ENCODE results near the gene NPRL2. TPM values are rescaled to one million over a fixed set of nuclear protein-coding genes. Genes with fewer than 3 reads are reported as not detected.
A peak's percentile ranks its signal among the peaks of the same experiment; 100 is the strongest.

NPRL2 gene
- total and polyA plus RNA-seq, 2 of the 13 experiments (the other 11 are each of a cell fraction or from before 2014, with no cell fraction given), result 30.6 to 51.4 TPM

DNA sequence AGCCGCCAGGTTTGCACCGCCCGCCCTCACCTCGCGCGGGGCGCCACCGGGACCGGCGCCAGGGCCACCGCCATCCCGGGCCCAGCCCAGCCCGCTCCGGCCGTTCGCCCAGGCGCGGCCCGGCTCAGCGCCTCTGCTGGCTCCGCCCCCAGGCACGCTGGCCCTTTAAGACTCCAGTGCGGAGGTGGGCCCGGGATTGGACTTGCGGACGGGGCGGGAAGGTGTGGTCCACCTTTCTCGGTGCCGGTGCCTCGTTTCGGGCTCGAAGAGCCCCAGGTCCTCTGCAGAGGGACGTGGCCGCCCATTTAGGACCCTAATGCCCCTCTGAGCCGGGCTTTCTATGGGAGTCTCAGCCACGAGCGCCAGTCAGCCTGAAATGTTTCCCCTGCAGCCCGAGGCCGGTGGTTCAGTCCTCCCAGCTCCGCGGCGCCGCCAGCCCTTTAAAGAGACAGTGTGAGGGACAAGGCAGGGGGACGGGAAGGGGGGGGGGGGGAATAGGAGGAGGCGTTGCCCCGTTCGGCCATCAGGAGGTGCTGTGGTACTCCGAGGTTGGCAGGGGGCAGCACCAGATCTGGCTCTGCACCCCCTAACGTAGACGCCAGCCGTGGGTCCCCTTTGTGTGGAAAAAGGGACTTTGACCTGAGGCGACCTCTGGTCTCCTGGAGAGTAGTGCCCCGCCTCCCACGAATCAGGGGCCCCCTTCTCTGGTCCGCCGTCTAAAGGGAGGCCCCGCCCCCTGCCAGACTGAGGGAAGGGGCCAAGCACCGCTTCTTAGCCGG lies 29.1 kb downstream of the NPRL2 start (continued):
- TF ChIP-seq, protein P1, sequence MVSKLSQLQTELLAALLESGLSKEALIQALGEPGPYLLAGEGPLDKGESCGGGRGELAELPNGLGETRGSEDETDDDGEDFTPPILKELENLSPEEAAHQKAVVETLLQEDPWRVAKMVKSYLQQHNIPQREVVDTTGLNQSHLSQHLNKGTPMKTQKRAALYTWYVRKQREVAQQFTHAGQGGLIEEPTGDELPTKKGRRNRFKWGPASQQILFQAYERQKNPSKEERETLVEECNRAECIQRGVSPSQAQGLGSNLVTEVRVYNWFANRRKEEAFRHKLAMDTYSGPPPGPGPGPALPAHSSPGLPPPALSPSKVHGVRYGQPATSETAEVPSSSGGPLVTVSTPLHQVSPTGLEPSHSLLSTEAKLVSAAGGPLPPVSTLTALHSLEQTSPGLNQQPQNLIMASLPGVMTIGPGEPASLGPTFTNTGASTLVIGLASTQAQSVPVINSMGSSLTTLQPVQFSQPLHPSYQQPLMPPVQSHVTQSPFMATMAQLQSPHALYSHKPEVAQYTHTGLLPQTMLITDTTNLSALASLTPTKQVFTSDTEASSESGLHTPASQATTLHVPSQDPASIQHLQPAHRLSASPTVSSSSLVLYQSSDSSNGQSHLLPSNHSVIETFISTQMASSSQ (IDR thresholded peaks at IDR 0.05; ENCODE audit: low read depth), result no peak; the same call in 1 of the 2 replicates
- TF ChIP-seq, protein P1 (CRISPR knock-in tag; IDR thresholded peaks at IDR 0.05; ENCODE audit: borderline replicate concordance), result peak; percentile 42; the same call in 1 of the 2 replicates
- TF ChIP-seq ZNF567 (CRISPR knock-in tag; IDR thresholded peaks at IDR 0.05; ENCODE audit: borderline replicate concordance), result 0 out of 2 replicates have a peak, but pooled peaks have one; percentile 31
- TF ChIP-seq ZNF564 (CRISPR knock-in tag; IDR thresholded peaks at IDR 0.05), result peak; percentile 44; the same call in 1 of the 2 replicates
- TF ChIP-seq SCMH1 (CRISPR knock-in tag; IDR thresholded peaks at IDR 0.05; ENCODE audit: borderline replicate concordance), result no peak
- TF ChIP-seq ZFY (CRISPR knock-in tag; IDR thresholded peaks at IDR 0.05), result peak; percentile 86
- peak; percentile 95 for TF ChIP-seq ZNF777 (CRISPR knock-in tag; IDR thresholded peaks at IDR 0.05)
- no peak for TF ChIP-seq ZNF3 (CRISPR knock-in tag; IDR thresholded peaks at IDR 0.05)
- TF ChIP-seq ZBTB8A (CRISPR knock-in tag; IDR thresholded peaks at IDR 0.05; ENCODE audit: borderline replicate concordance, low read depth), result no peak
- no peak for TF ChIP-seq BRCA1 (CRISPR knock-in tag; IDR thresholded peaks at IDR 0.05)
- TF ChIP-seq ZNF761 (CRISPR knock-in tag; conservative IDR thresholded peaks at IDR 0.05), result 0 out of 2 replicates have a peak, but pooled peaks have one; percentile 37
- peak; percentile 41 for TF ChIP-seq CBX1 (IDR thresholded peaks at IDR 0.05; ENCODE audit: low read depth)
- TF ChIP-seq, protein P2, sequence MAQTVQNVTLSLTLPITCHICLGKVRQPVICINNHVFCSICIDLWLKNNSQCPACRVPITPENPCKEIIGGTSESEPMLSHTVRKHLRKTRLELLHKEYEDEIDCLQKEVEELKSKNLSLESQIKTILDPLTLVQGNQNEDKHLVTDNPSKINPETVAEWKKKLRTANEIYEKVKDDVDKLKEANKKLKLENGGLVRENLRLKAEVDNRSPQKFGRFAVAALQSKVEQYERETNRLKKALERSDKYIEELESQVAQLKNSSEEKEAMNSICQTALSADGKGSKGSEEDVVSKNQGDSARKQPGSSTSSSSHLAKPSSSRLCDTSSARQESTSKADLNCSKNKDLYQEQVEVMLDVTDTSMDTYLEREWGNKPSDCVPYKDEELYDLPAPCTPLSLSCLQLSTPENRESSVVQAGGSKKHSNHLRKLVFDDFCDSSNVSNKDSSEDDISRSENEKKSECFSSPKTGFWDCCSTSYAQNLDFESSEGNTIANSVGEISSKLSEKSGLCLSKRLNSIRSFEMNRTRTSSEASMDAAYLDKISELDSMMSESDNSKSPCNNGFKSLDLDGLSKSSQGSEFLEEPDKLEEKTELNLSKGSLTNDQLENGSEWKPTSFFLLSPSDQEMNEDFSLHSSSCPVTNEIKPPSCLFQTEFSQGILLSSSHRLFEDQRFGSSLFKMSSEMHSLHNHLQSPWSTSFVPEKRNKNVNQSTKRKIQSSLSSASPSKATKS (CRISPR knock-in tag; IDR thresholded peaks at IDR 0.05), result no peak; the same call in 1 of the 2 replicates
- peak; percentile 24; the same call in 1 of the 2 replicates for TF ChIP-seq HIVEP1 (CRISPR knock-in tag; IDR thresholded peaks at IDR 0.05)
- TF ChIP-seq, protein P3, sequence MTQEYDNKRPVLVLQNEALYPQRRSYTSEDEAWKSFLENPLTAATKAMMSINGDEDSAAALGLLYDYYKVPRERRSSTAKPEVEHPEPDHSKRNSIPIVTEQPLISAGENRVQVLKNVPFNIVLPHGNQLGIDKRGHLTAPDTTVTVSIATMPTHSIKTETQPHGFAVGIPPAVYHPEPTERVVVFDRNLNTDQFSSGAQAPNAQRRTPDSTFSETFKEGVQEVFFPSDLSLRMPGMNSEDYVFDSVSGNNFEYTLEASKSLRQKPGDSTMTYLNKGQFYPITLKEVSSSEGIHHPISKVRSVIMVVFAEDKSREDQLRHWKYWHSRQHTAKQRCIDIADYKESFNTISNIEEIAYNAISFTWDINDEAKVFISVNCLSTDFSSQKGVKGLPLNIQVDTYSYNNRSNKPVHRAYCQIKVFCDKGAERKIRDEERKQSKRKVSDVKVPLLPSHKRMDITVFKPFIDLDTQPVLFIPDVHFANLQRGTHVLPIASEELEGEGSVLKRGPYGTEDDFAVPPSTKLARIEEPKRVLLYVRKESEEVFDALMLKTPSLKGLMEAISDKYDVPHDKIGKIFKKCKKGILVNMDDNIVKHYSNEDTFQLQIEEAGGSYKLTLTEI (CRISPR knock-in tag; conservative IDR thresholded peaks at IDR 0.05), result no peak
- TF ChIP-seq ISL2 (CRISPR knock-in tag; IDR thresholded peaks at IDR 0.05), result peak; percentile 62; the same call in 1 of the 2 replicates
- no peak for TF ChIP-seq MATR3 (CRISPR knock-in tag; IDR thresholded peaks at IDR 0.05)
- 0 out of 2 replicates have a peak, but pooled peaks have one; percentile 21 for TF ChIP-seq NKX3-1 (CRISPR knock-in tag; IDR thresholded peaks at IDR 0.05)
- no peak for TF ChIP-seq ZNF446 (CRISPR knock-in tag; IDR thresholded peaks at IDR 0.05)
- peak; percentile 60; the same call in 1 of the 2 replicates for TF ChIP-seq MEF2D (CRISPR knock-in tag; IDR thresholded peaks at IDR 0.05)
- peak; percentile 56 for TF ChIP-seq NCOA2 (CRISPR knock-in tag; IDR thresholded peaks at IDR 0.05)

All from HepG2 (cell line).